ENCODE data around the gene CALM1.

GRCh38 chr14:90381999-90382451 is 14.8 kb upstream of the CALM1 start:
- TF ChIP-seq POLR2A (IDR thresholded peaks at IDR 0.05) (no peak), CTCF (IDR thresholded peaks at IDR 0.05) (no peak)

Measured in testis (tissue), 2 donors.